GM18909 (cell line): ENCODE data around the gene TNFSF15.

ENCODE experiments used
- ATAC-seq: cut with Tn5 transposase; IDR thresholded peaks from one replicate; pipeline ENCODE4 v1.9.1; 2021; ENCODE audit warnings: mild to moderate bottlenecking; ENCODE audit not compliant: unreplicated experiment, poor library complexity

TNFSF15 gene

GRCh38 chr9:114790521-114790920 is 15.3 kb downstream of the TNFSF15 start:
- ATAC-seq = no peak

GRCh38 chr9:114789006-114789405 is 16.8 kb downstream of the TNFSF15 start:
- ATAC-seq = no peak

GRCh38 chr9:114787781-114788498 is 17.9 kb downstream of the TNFSF15 start:
- ATAC-seq = no peak

GRCh38 chr9:114787214-114787613 is 18.6 kb downstream of the TNFSF15 start:
- no peak for ATAC-seq

- no peak for ATAC-seq
Measured at GRCh38 chr9:114785866-114786650, 19.8 kb downstream of the TNFSF15 start.

GRCh38 chr9:114784721-114785279 is 21.0 kb downstream of the TNFSF15 start:
- no peak for ATAC-seq

- ATAC-seq = no peak
Measured at GRCh38 chr9:114782586-114782985, 23.3 kb downstream of the TNFSF15 start.

- no peak for ATAC-seq
Measured at GRCh38 chr9:114779352-114779845, 26.4 kb downstream of the TNFSF15 start.

- ATAC-seq = no peak
Measured at GRCh38 chr9:114777821-114778609, 27.8 kb downstream of the TNFSF15 start.

- ATAC-seq = no peak
Measured at GRCh38 chr9:114776683-114777399, 29.0 kb downstream of the TNFSF15 start.

GRCh38 chr9:114775981-114776380 is 29.9 kb downstream of the TNFSF15 start:
- ATAC-seq = no peak

GRCh38 chr9:114775121-114775520 is 30.7 kb downstream of the TNFSF15 start:
- ATAC-seq = no peak

GRCh38 chr9:114774524-114774923 is 31.3 kb downstream of the TNFSF15 start:
- ATAC-seq = no peak

GRCh38 chr9:114771889-114772288 is 34.0 kb downstream of the TNFSF15 start:
- no peak for ATAC-seq

- no peak for ATAC-seq
Measured at GRCh38 chr9:114770991-114771390, 34.8 kb downstream of the TNFSF15 start.

GRCh38 chr9:114769624-114770023 is 36.2 kb downstream of the TNFSF15 start:
- ATAC-seq = no peak

GRCh38 chr9:114763220-114763619 is 42.6 kb downstream of the TNFSF15 start:
- no peak for ATAC-seq

- no peak for ATAC-seq
Measured at GRCh38 chr9:114761523-114761922, 44.3 kb downstream of the TNFSF15 start.

- no peak for ATAC-seq
Measured at GRCh38 chr9:114759512-114760341, 46.1 kb downstream of the TNFSF15 start.
